ENCODE results near the gene CD74.

The CD74 gene

GRCh38 chr5:150404121-150404520 is 8.6 kb downstream of the CD74 start:
- DNase-seq (ENCODE audit: low read depth) = no peak
- H3K4me3 ChIP-seq (ENCODE audit: low read depth, low read length) = no peak overlapping the region
- no peak for TF ChIP-seq CTCF (IDR thresholded peaks at IDR 0.05; ENCODE audit: low read depth, low read length, missing control alignments)

GRCh38 chr5:150402901-150403342 is 9.8 kb downstream of the CD74 start:
- DNase-seq (ENCODE audit: low read depth) = no peak
- H3K4me3 ChIP-seq (ENCODE audit: low read depth, low read length) = no peak overlapping the region
- no peak for TF ChIP-seq CTCF (IDR thresholded peaks at IDR 0.05; ENCODE audit: low read depth, low read length, missing control alignments)

GRCh38 chr5:150402229-150402773 is 10.4 kb downstream of the CD74 start:
- TF ChIP-seq CTCF (IDR thresholded peaks at IDR 0.05; ENCODE audit: low read depth, low read length, missing control alignments) = no peak
- no peak overlapping the region for H3K4me3 ChIP-seq (ENCODE audit: low read depth, low read length)
- DNase-seq (ENCODE audit: low read depth) = no peak

- no peak overlapping the region for H3K4me3 ChIP-seq (ENCODE audit: low read depth, low read length)
- no peak for DNase-seq (ENCODE audit: low read depth)
- TF ChIP-seq CTCF (IDR thresholded peaks at IDR 0.05; ENCODE audit: low read depth, low read length, missing control alignments) = no peak
Measured at GRCh38 chr5:150401376-150402228, 11.1 kb downstream of the CD74 start.

- H3K4me3 ChIP-seq (ENCODE audit: low read depth, low read length) = no peak overlapping the region
- no peak for TF ChIP-seq CTCF (IDR thresholded peaks at IDR 0.05; ENCODE audit: low read depth, low read length, missing control alignments)
- DNase-seq (ENCODE audit: low read depth) = no peak
Measured at GRCh38 chr5:150401076-150401375, 11.7 kb downstream of the CD74 start.

- TF ChIP-seq CTCF (IDR thresholded peaks at IDR 0.05; ENCODE audit: low read depth, low read length, missing control alignments) = no peak
- H3K4me3 ChIP-seq (ENCODE audit: low read depth, low read length) = no peak overlapping the region
- no peak for DNase-seq (ENCODE audit: low read depth)
Measured at GRCh38 chr5:150400316-150401075, 12.2 kb downstream of the CD74 start.

All from GM12864 (cell line).